Esophagus muscularis mucosa (tissue), 4 donors: ENCODE data around the gene GAB1.
"Not testable (repeated sequence)": the region's sequence is repeated elsewhere in the genome, so short reads cannot be mapped to it uniquely, and the experiment has no call there.

Experiments used
- CTCF ChIP-seq, 3 experiments: fragments of 200-600 bp in 2 of 3; fragments of 450-650 bp in 1 of 3; sonication (generic) in 2 of 3; IDR thresholded peaks; one replicate each; pipeline ENCODE4 v1.5.1; 2017 to 2019; ENCODE audit warnings: antibody characterized with exemption in 3 of 3, mild to moderate bottlenecking in 2 of 3, moderate library complexity in 1 of 3
- EP300 ChIP-seq: sonication (generic); formaldehyde crosslinking; IDR thresholded peaks from one replicate; pipeline ENCODE4 v1.6.1; 2017; ENCODE audit warnings: antibody characterized with exemption
- POLR2AphosphoS5 ChIP-seq, 2 donors: sonication (generic); formaldehyde crosslinking; IDR thresholded peaks; one replicate each; pipeline ENCODE4 v1.6.1; 2017; ENCODE audit warnings: antibody characterized with exemption in 2 of 2

- not testable (repeated sequence) for TF ChIP-seq POLR2AphosphoS5 (IDR thresholded peaks at IDR 0.05); CTCF (IDR thresholded peaks at IDR 0.05); EP300
Observed at GRCh38 chr4:143349858-143350527, 13.3 kb downstream of the GAB1 start.
